SK-N-SH (cell line): ENCODE results near the gene RNF217. TPM values are rescaled to one million over a fixed set of nuclear protein-coding genes. Genes with fewer than 3 reads are reported as not detected.

Experiments
- CTCF ChIA-PET: fragments of 300-600, 350-600 bp; formaldehyde crosslinking; extraction: SDS; loops from one replicate; lab custom pipeline; 2021; lab: Yijun Ruan, JAX
- POLR2A ChIA-PET: fragments of 350-600 bp; sonication (Branson Sonifier 250); formaldehyde crosslinking; extraction: SDS; loops from one replicate; lab custom pipeline; 2020; ENCODE audit warnings: antibody characterized with exemption, inconsistent platforms; lab: Yijun Ruan, JAX
- DNase-seq: peaks from one replicate; pipeline ENCODE4 v3.0.0; 2012
- H2AFZ ChIP-seq: fragments of 200-600 bp; sonication (generic); 2 replicates; pipeline ENCODE4 v1.8.1; 2016; ENCODE audit warnings: antibody characterized with exemption, mild to moderate bottlenecking, low read depth
- H3F3A ChIP-seq: fragments of 200-600 bp; sonication (generic); replicated peaks from 2 replicates; pipeline ENCODE3; 2016; ENCODE audit warnings: antibody characterized with exemption, mild to moderate bottlenecking; ENCODE audit not compliant: insufficient read depth
- H3K27ac ChIP-seq, 2 experiments: fragments of 200-500 bp in 1 of 2; fragments of 200-600 bp in 1 of 2; sonication (Bioruptor generic) in 1 of 2; sonication (generic), shearing (Covaris generic) in 1 of 2; 2 replicates each; pipeline versions ENCODE4 v1.5.1 to v1.6.1; 2014 to 2016; ENCODE audit warnings: low read depth in 2 of 2, inconsistent platforms in 1 of 2, low read length in 1 of 2, mild to moderate bottlenecking in 1 of 2, mixed read lengths in 1 of 2
- H3K27me3 ChIP-seq: fragments of 200-600 bp; sonication (generic), shearing (Covaris generic); 2 replicates; pipeline ENCODE4 v1.6.1; 2016; ENCODE audit warnings: mixed run types; ENCODE audit not compliant: insufficient read depth
- H3K36me3 ChIP-seq, 2 experiments: fragments of 200-500 bp in 1 of 2; fragments of 200-600 bp in 1 of 2; sonication (Bioruptor generic) in 1 of 2; sonication (generic) in 1 of 2; replicated peaks in 1 of 2; 2 replicates each; pipeline versions ENCODE3 to v1.5.1; 2014 to 2016; ENCODE audit warnings: low read length in 1 of 2, mild to moderate bottlenecking in 1 of 2; ENCODE audit not compliant: insufficient read depth in 2 of 2, control insufficient read depth in 1 of 2
- H3K4me1 ChIP-seq, 2 experiments: fragments of 200-500 bp in 1 of 2; fragments of 200-600 bp in 1 of 2; sonication (Bioruptor generic) in 1 of 2; sonication (generic), shearing (Covaris generic) in 1 of 2; 2 replicates each; pipeline versions ENCODE4 v1.5.1 to v1.6.1; 2014 to 2016; ENCODE audit warnings: low read depth in 1 of 2, low read length in 1 of 2, mixed run types in 1 of 2; ENCODE audit not compliant: insufficient read depth in 2 of 2, control insufficient read depth in 1 of 2
- H3K4me2 ChIP-seq: fragments of 200-600 bp; sonication (generic), shearing (Covaris generic); 2 replicates; pipeline ENCODE4 v1.6.1; 2017; ENCODE audit warnings: mixed run types
- H3K4me3 ChIP-seq, 2 experiments: fragments of 200-500 bp in 1 of 2; fragments of 200-600 bp in 1 of 2; sonication (Bioruptor generic) in 1 of 2; sonication (generic), shearing (Covaris generic) in 1 of 2; 2 replicates each; pipeline versions ENCODE4 v1.5.1 to v1.8.1; 2014 to 2016; ENCODE audit warnings: low read depth in 2 of 2, inconsistent platforms in 1 of 2, low read length in 1 of 2, mild to moderate bottlenecking in 1 of 2, mixed read lengths in 1 of 2, moderate library complexity in 1 of 2
- H3K79me2 ChIP-seq: fragments of 200-600 bp; sonication (generic); 2 replicates; pipeline ENCODE4 v1.8.1; 2017; ENCODE audit warnings: mild to moderate bottlenecking; ENCODE audit not compliant: insufficient read depth
- H3K9ac ChIP-seq: fragments of 200-600 bp; sonication (generic); 2 replicates; pipeline ENCODE4 v1.6.1; 2017; ENCODE audit warnings: mixed run types
- H3K9me2 ChIP-seq: fragments of 200-600 bp; sonication (generic); 2 replicates; pipeline ENCODE4 v1.6.1; 2017; ENCODE audit warnings: mixed run types
- H3K9me3 ChIP-seq: fragments of 200-600 bp; sonication (generic); 2 replicates; pipeline ENCODE4 v1.6.1; 2017; ENCODE audit warnings: mixed run types, mild to moderate bottlenecking, moderate library complexity
- H4K20me1 ChIP-seq: fragments of 200-600 bp; sonication (generic); 2 replicates; pipeline ENCODE4 v1.6.1; 2017; ENCODE audit warnings: mild to moderate bottlenecking, mixed run types; ENCODE audit not compliant: insufficient read depth
- CHD2 ChIP-seq: fragments of 150-350 bp; IDR thresholded peaks from 2 replicates; pipeline ENCODE4 v1.6.1; 2018; ENCODE audit warnings: low read length; ENCODE audit not compliant: partially characterized antibody
- CTCF ChIP-seq: fragments of 200-600 bp; sonication (generic); IDR thresholded peaks from 2 replicates; pipeline ENCODE4 v1.6.1; 2017; ENCODE audit warnings: antibody characterized with exemption, mild to moderate bottlenecking, moderate library complexity
- ELF1 ChIP-seq: IDR thresholded peaks from 2 replicates; pipeline ENCODE4 v1.4.0; 2012
- EP300 ChIP-seq, 2 experiments: IDR thresholded peaks; 2 replicates each; pipeline versions ENCODE4 v1.4.0 to v1.6.1; 2012; ENCODE audit warnings: borderline replicate concordance in 1 of 2, low read depth in 1 of 2, low read length in 1 of 2
- FOSL2 ChIP-seq: IDR thresholded peaks from 2 replicates; pipeline ENCODE4 v1.4.0; 2012; ENCODE audit warnings: low read depth, mild to moderate bottlenecking, moderate library complexity, borderline replicate concordance
- GABPA ChIP-seq: IDR thresholded peaks from 2 replicates; pipeline ENCODE4 v1.4.0; 2012; ENCODE audit warnings: low read depth, mild to moderate bottlenecking
- GATA2 ChIP-seq: sonication (generic); formaldehyde crosslinking; IDR thresholded peaks from 2 replicates; pipeline ENCODE4 v1.5.0; 2020; ENCODE audit warnings: mild to moderate bottlenecking, missing genetic modification reagents
- IRF3 ChIP-seq: fragments of 150-350 bp; IDR thresholded peaks from 2 replicates; pipeline ENCODE4 v1.6.1; 2016; ENCODE audit warnings: mild to moderate bottlenecking, low read depth, low read length
- MEF2A ChIP-seq: IDR thresholded peaks from 2 replicates; pipeline ENCODE4 v1.4.0; 2012; ENCODE audit warnings: low read depth, borderline replicate concordance
- POLR2AphosphoS5 ChIP-seq: IDR thresholded peaks from 2 replicates; pipeline ENCODE4 v1.6.1; 2012; ENCODE audit warnings: low read depth, low read length
- REST ChIP-seq: IDR thresholded peaks from 2 replicates; pipeline ENCODE4 v1.6.1; 2012; ENCODE audit warnings: mild to moderate bottlenecking, low read depth, low read length, moderate library complexity
- RFX5 ChIP-seq: IDR thresholded peaks from 2 replicates; pipeline ENCODE4 v1.6.1; 2012; ENCODE audit warnings: mild to moderate bottlenecking, improper control_type of control experiment, low read length
- WGBS: methylation state at CpG from one replicate; pipeline ENCODE4 v1.1.6; 2017; ENCODE audit warnings: low lambda C conversion rate; 5-methylcytosine and 5-hydroxymethylcytosine counted together
- polyA plus RNA-seq, 3 experiments: library from polyadenylated mRNA; depleted of rRNA; stranded (reverse); fragments of >200 nt; gene quantifications; 2 replicates each; pipeline ENCODE4 v1.2.3, GENCODE V29; 2012

RNF217 gene
- polyA plus RNA-seq, 1 of the 3 experiments (the other 2 are of a cell fraction), result 0.28 TPM

- ChIA-PET CTCF (no interaction called here), POLR2A (no interaction called here)
- 39% methylated on average over 5 of the region's 5 CpGs for WGBS
Observed at GRCh38 chr6:124989136-124989983, 27.1 kb downstream of the RNF217 start.

GRCh38 chr6:124990988-124991387 is 28.8 kb downstream of the RNF217 start:
- Histone ChIP-seq H3K27me3 (no peaks in the 10 kb centered on the region), H3F3A (no peaks in the 10 kb centered on the region), H3K4me1 (peaks cover 0 to 4% of the 10 kb centered on the region in 2 experiments; a peak in 1 of 4 replicates), H3K4me3 (no peak overlapping the region), H3K4me2 (no peak overlapping the region), H3K9me3 (no peaks in the 10 kb centered on the region), H3K9me2 (no peaks in the 10 kb centered on the region), H3K9ac (no peak overlapping the region), H3K36me3 (no peaks in the 10 kb centered on the region), H4K20me1 (no peaks in the 10 kb centered on the region), H3K79me2 (no peaks in the 10 kb centered on the region), H2AFZ (no peak overlapping the region), H3K27ac (no peak overlapping the region)
- CTCF ChIA-PET, result no interaction called here
- POLR2A ChIA-PET, result no interaction called here
- 21% methylated on average over 1 of the region's 1 CpG for WGBS
- DNase-seq, result no peak
- no peak for TF ChIP-seq CTCF
- no peak for TF ChIP-seq EP300 (IDR thresholded peaks at IDR 0.05; ENCODE audit: borderline replicate concordance in 1 of 2, low read depth in 1 of 2, low read length in 1 of 2)
- no peak for TF ChIP-seq IRF3
- no peak for TF ChIP-seq POLR2AphosphoS5
- no peak for TF ChIP-seq REST
- TF ChIP-seq RFX5, result no peak

More at GRCh38 chr6:124989136-124989983, 27.1 kb downstream of the RNF217 start:
- H2AFZ ChIP-seq, result no peak overlapping the region
- H3K27ac ChIP-seq, result no peak overlapping the region
- TF ChIP-seq ELF1 (no peak), EP300 (IDR thresholded peaks at IDR 0.05; ENCODE audit: borderline replicate concordance in 1 of 2, low read depth in 1 of 2, low read length in 1 of 2) (no peak), MEF2A (no peak), GABPA (no peak), CHD2 (no peak), REST (no peak), FOSL2 (no peak), GATA2 (CRISPR knock-in tag) (no peak)
- no peaks in the 10 kb centered on the region for H3F3A ChIP-seq
- no peak overlapping the region for H3K4me3 ChIP-seq
- no peaks in the 10 kb centered on the region for H3K79me2 ChIP-seq
- peaks cover 0 to 10% of the 10 kb centered on the region in 2 experiments; a peak in 1 of 4 replicates for H3K4me1 ChIP-seq
- no peak overlapping the region for H3K9ac ChIP-seq
- H3K27me3 ChIP-seq, result no peaks in the 10 kb centered on the region
- no peaks in the 10 kb centered on the region for H3K36me3 ChIP-seq
- H3K4me2 ChIP-seq, result no peak overlapping the region
- H3K9me3 ChIP-seq, result no peaks in the 10 kb centered on the region
- no peak for DNase-seq
- no peaks in the 10 kb centered on the region for H4K20me1 ChIP-seq
- no peaks in the 10 kb centered on the region for H3K9me2 ChIP-seq
